ENCODE results near the gene BMP10.

The BMP10 gene

GRCh38 chr2:68854476-68854875 is 16.7 kb downstream of the BMP10 start:
- no peak overlapping the region for H2AK5ac ChIP-seq (ENCODE audit: low read length, severe bottlenecking)
- no peak overlapping the region for H3K14ac ChIP-seq (ENCODE audit: low read length in 2 of 2)
- H3K27me3 ChIP-seq (ENCODE audit: control insufficient read depth in 1 of 2, insufficient read depth in 1 of 2, low read length in 2 of 2) = peaks cover 13 to 25% of the 10 kb centered on the region in 2 experiments
- H3K9me3 ChIP-seq (ENCODE audit: control insufficient read depth, low read length) = no peaks in the 10 kb centered on the region
- no peak overlapping the region for H3K9ac ChIP-seq (ENCODE audit: low read length)
- H3K4ac ChIP-seq (ENCODE audit: low read depth in 1 of 2, low read length in 2 of 2) = no peak overlapping the region
- H4K8ac ChIP-seq (ENCODE audit: low read length) = no peak overlapping the region
- no peaks in the 10 kb centered on the region for H3K36me3 ChIP-seq (ENCODE audit: control insufficient read depth in 1 of 2, insufficient read depth in 2 of 2, low read depth in 1 of 2, low read length in 2 of 2)
- H3K23ac ChIP-seq (ENCODE audit: low read length in 2 of 2) = no peak overlapping the region
- H3K27ac ChIP-seq (ENCODE audit: low read length, poor library complexity, severe bottlenecking) = no peak overlapping the region
- no peak overlapping the region for H2BK12ac ChIP-seq (ENCODE audit: low read length in 2 of 2)
- H2BK120ac ChIP-seq (ENCODE audit: low read depth, low read length) = no peak overlapping the region
- no peak for DNase-seq
- H3K4me2 ChIP-seq (ENCODE audit: low read length, poor library complexity, severe bottlenecking) = no peak overlapping the region
- no peak overlapping the region for H3K18ac ChIP-seq (ENCODE audit: low read depth in 1 of 2, low read length in 2 of 2)
- no peaks in the 10 kb centered on the region for H3K79me1 ChIP-seq (replicated peaks; ENCODE audit: low read length, poor library complexity, severe bottlenecking)
- H3K4me3 ChIP-seq (ENCODE audit: insufficient read depth in 1 of 2, low read depth in 1 of 2, low read length in 2 of 2) = no peak overlapping the region
- H4K91ac ChIP-seq (ENCODE audit: low read length) = no peak overlapping the region
- no peak overlapping the region for H2BK15ac ChIP-seq (ENCODE audit: low read depth, poor library complexity, severe bottlenecking)
- H2BK5ac ChIP-seq (ENCODE audit: low read depth, low read length, poor library complexity, severe bottlenecking) = no peak overlapping the region
- H2AFZ ChIP-seq (ENCODE audit: low read depth, low read length) = no peak overlapping the region
- no peaks in the 10 kb centered on the region for H3K4me1 ChIP-seq (ENCODE audit: control insufficient read depth, insufficient read depth, low read depth, low read length)

DNA sequence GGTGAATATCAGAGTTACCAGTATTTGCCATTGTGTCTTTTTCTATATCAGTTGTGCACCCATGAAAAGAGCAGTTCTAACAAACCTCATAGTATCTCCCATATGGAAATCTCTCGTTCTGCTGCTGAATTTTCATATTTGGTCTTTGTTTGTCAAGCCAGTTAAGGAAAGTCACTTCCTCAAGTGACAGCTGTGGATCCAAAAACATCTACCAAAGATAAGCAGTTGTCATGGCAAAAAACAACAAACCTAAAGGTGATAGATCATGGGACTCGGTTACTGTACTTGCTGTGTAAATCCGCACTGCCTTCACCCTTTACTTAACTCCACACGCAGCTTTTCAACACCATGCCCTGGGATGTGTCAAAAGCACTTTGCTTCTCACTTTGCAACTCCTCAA is 17.3 kb downstream of the BMP10 start:
- Histone ChIP-seq H2AK5ac (ENCODE audit: low read length, severe bottlenecking) (no peak overlapping the region), H2BK15ac (ENCODE audit: low read depth, poor library complexity, severe bottlenecking) (no peak overlapping the region), H3K9me3 (ENCODE audit: control insufficient read depth, low read length) (no peaks in the 10 kb centered on the region), H2AFZ (ENCODE audit: low read depth, low read length) (no peak overlapping the region), H3K4ac (ENCODE audit: low read depth in 1 of 2, low read length in 2 of 2) (no peak overlapping the region), H2BK12ac (ENCODE audit: low read length in 2 of 2) (peak overlapping the region; percentile 38 to 57), H2BK5ac (ENCODE audit: low read depth, low read length, poor library complexity, severe bottlenecking) (no peak overlapping the region), H3K27me3 (ENCODE audit: control insufficient read depth in 1 of 2, insufficient read depth in 1 of 2, low read length in 2 of 2) (peaks cover 16 to 31% of the 10 kb centered on the region in 2 experiments), H3K4me2 (ENCODE audit: low read length, poor library complexity, severe bottlenecking) (no peak overlapping the region), H3K23ac (ENCODE audit: low read length in 2 of 2) (no peak overlapping the region), H3K79me1 (replicated peaks; ENCODE audit: low read length, poor library complexity, severe bottlenecking) (no peaks in the 10 kb centered on the region), H4K91ac (ENCODE audit: low read length) (no peak overlapping the region), H3K14ac (ENCODE audit: low read length in 2 of 2) (no peak overlapping the region), H3K36me3 (ENCODE audit: control insufficient read depth in 1 of 2, insufficient read depth in 2 of 2, low read depth in 1 of 2, low read length in 2 of 2) (no peaks in the 10 kb centered on the region), H2BK120ac (ENCODE audit: low read depth, low read length) (no peak overlapping the region), H3K18ac (ENCODE audit: low read depth in 1 of 2, low read length in 2 of 2) (peak overlapping the region in 1 of 2 experiments; percentile 1), H4K8ac (ENCODE audit: low read length) (no peak overlapping the region), H3K4me1 (ENCODE audit: control insufficient read depth, insufficient read depth, low read depth, low read length) (no peaks in the 10 kb centered on the region), H3K27ac (ENCODE audit: low read length, poor library complexity, severe bottlenecking) (no peak overlapping the region), H3K9ac (ENCODE audit: low read length) (no peak overlapping the region), H3K4me3 (ENCODE audit: insufficient read depth in 1 of 2, low read depth in 1 of 2, low read length in 2 of 2) (no peak overlapping the region)
- 94% methylated on average over 4 of the region's 4 CpGs for WGBS
- no peak for DNase-seq

DNA sequence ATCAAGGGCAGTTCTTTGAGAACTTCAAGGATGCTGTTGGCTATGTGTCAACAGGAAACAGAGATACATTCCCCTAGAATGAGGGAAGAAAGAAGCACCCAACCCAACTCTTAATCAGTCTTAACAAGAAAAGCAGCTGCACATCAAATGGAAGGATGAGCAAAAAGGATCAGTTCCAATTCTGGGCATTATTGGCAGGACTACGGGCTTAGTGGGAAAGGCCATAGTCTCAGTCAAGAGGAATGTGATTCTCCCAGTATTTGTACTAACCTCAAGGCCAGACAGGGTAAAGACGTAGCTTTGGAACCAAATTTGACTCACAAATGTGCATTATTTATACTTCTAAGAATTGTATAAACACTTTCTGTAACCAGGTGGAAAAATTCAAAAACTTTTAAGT is 18.2 kb downstream of the BMP10 start:
- H3K27ac ChIP-seq (ENCODE audit: low read length, poor library complexity, severe bottlenecking) = no peak overlapping the region
- WGBS = 0% methylated on average over 1 of the region's 2 CpGs
- no peak overlapping the region for H4K8ac ChIP-seq (ENCODE audit: low read length)
- no peak overlapping the region for H3K4ac ChIP-seq (ENCODE audit: low read depth in 1 of 2, low read length in 2 of 2)
- H3K4me3 ChIP-seq (ENCODE audit: insufficient read depth in 1 of 2, low read depth in 1 of 2, low read length in 2 of 2) = no peak overlapping the region
- H3K14ac ChIP-seq (ENCODE audit: low read length in 2 of 2) = no peak overlapping the region
- no peak overlapping the region for H2BK12ac ChIP-seq (ENCODE audit: low read length in 2 of 2)
- H2BK15ac ChIP-seq (ENCODE audit: low read depth, poor library complexity, severe bottlenecking) = no peak overlapping the region
- peak overlapping the region in 1 of 2 experiments; percentile 30 for H3K18ac ChIP-seq (ENCODE audit: low read depth in 1 of 2, low read length in 2 of 2)
- no peak overlapping the region for H3K9ac ChIP-seq (ENCODE audit: low read length)
- H3K79me1 ChIP-seq (replicated peaks; ENCODE audit: low read length, poor library complexity, severe bottlenecking) = no peaks in the 10 kb centered on the region
- H2AFZ ChIP-seq (ENCODE audit: low read depth, low read length) = no peak overlapping the region
- no peak overlapping the region for H4K91ac ChIP-seq (ENCODE audit: low read length)
- no peaks in the 10 kb centered on the region for H3K36me3 ChIP-seq (ENCODE audit: control insufficient read depth in 1 of 2, insufficient read depth in 2 of 2, low read depth in 1 of 2, low read length in 2 of 2)
- peak; percentile 66 for DNase-seq
- no peak overlapping the region for H2AK5ac ChIP-seq (ENCODE audit: low read length, severe bottlenecking)
- H2BK5ac ChIP-seq (ENCODE audit: low read depth, low read length, poor library complexity, severe bottlenecking) = no peak overlapping the region
- H2BK120ac ChIP-seq (ENCODE audit: low read depth, low read length) = no peak overlapping the region
- H3K23ac ChIP-seq (ENCODE audit: low read length in 2 of 2) = no peak overlapping the region
- no peak overlapping the region for H3K4me2 ChIP-seq (ENCODE audit: low read length, poor library complexity, severe bottlenecking)
- H3K27me3 ChIP-seq (ENCODE audit: control insufficient read depth in 1 of 2, insufficient read depth in 1 of 2, low read length in 2 of 2) = peaks cover 16 to 27% of the 10 kb centered on the region in 2 experiments
- H3K9me3 ChIP-seq (ENCODE audit: control insufficient read depth, low read length) = no peaks in the 10 kb centered on the region
- H3K4me1 ChIP-seq (ENCODE audit: control insufficient read depth, insufficient read depth, low read depth, low read length) = no peaks in the 10 kb centered on the region

DNA sequence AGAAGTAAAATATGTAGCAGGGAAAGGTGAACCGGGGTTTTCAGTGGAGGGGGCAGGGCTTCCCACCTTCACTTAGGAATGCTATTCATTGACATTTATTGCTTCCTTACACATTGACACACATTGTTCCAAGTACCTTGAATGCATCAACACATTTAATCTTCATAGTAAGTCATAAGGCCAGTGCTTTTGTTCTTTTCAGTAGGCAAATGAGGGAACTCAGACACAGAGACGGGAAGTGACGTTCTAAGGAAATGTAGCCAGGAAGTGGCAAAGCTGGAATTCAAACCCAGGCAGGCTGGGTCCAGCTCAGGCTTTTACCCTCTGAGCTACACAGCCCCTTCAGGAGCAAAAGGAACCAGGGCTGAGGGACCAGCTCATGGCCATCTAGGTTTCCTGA is 20.7 kb downstream of the BMP10 start:
- Histone ChIP-seq H3K4me2 (ENCODE audit: low read length, poor library complexity, severe bottlenecking) (no peak overlapping the region), H2AK5ac (ENCODE audit: low read length, severe bottlenecking) (no peak overlapping the region), H3K9me3 (ENCODE audit: control insufficient read depth, low read length) (no peaks in the 10 kb centered on the region), H3K9ac (ENCODE audit: low read length) (no peak overlapping the region), H3K36me3 (ENCODE audit: control insufficient read depth in 1 of 2, insufficient read depth in 2 of 2, low read depth in 1 of 2, low read length in 2 of 2) (no peaks in the 10 kb centered on the region), H2AFZ (ENCODE audit: low read depth, low read length) (no peak overlapping the region), H2BK15ac (ENCODE audit: low read depth, poor library complexity, severe bottlenecking) (peak overlapping the region; percentile 77), H3K18ac (ENCODE audit: low read depth in 1 of 2, low read length in 2 of 2) (peak overlapping the region; percentile 23 to 70), H3K4ac (ENCODE audit: low read depth in 1 of 2, low read length in 2 of 2) (peak overlapping the region; percentile 71 to 89), H4K8ac (ENCODE audit: low read length) (peak overlapping the region; percentile 87), H3K27me3 (ENCODE audit: control insufficient read depth in 1 of 2, insufficient read depth in 1 of 2, low read length in 2 of 2) (peaks cover 7 to 40% of the 10 kb centered on the region in 2 experiments), H3K79me1 (replicated peaks; ENCODE audit: low read length, poor library complexity, severe bottlenecking) (no peaks in the 10 kb centered on the region), H3K4me3 (ENCODE audit: insufficient read depth in 1 of 2, low read depth in 1 of 2, low read length in 2 of 2) (no peak overlapping the region), H2BK12ac (ENCODE audit: low read length in 2 of 2) (peak overlapping the region; percentile 65 to 85), H3K27ac (ENCODE audit: low read length, poor library complexity, severe bottlenecking) (no peak overlapping the region), H4K91ac (ENCODE audit: low read length) (no peak overlapping the region), H3K23ac (ENCODE audit: low read length in 2 of 2) (no peak overlapping the region), H2BK5ac (ENCODE audit: low read depth, low read length, poor library complexity, severe bottlenecking) (no peak overlapping the region), H3K14ac (ENCODE audit: low read length in 2 of 2) (peak overlapping the region in 1 of 2 experiments; percentile 45), H3K4me1 (ENCODE audit: control insufficient read depth, insufficient read depth, low read depth, low read length) (no peaks in the 10 kb centered on the region), H2BK120ac (ENCODE audit: low read depth, low read length) (peak overlapping the region; percentile 71)
- WGBS = 68% methylated on average over 2 of the region's 3 CpGs
- no peak for DNase-seq

All from mesenchymal stem cell (in vitro differentiated cells and primary cell).